HG02885 (cell line): ENCODE measurements around the gene GET4.

Source experiments
- ATAC-seq: cut with Tn5 transposase; IDR thresholded peaks from one replicate; pipeline ENCODE4 v1.9.1; 2021; ENCODE audit warnings: mild to moderate bottlenecking; ENCODE audit not compliant: unreplicated experiment, poor library complexity

Gene GET4

GRCh38 chr7:884191-885003 is 8.0 kb downstream of the GET4 start:
- ATAC-seq: no peak

- ATAC-seq: no peak
Observed at GRCh38 chr7:885261-885892, 9.0 kb downstream of the GET4 start.

GRCh38 chr7:885893-886625 is 9.7 kb downstream of the GET4 start:
- ATAC-seq: no peak

DNA sequence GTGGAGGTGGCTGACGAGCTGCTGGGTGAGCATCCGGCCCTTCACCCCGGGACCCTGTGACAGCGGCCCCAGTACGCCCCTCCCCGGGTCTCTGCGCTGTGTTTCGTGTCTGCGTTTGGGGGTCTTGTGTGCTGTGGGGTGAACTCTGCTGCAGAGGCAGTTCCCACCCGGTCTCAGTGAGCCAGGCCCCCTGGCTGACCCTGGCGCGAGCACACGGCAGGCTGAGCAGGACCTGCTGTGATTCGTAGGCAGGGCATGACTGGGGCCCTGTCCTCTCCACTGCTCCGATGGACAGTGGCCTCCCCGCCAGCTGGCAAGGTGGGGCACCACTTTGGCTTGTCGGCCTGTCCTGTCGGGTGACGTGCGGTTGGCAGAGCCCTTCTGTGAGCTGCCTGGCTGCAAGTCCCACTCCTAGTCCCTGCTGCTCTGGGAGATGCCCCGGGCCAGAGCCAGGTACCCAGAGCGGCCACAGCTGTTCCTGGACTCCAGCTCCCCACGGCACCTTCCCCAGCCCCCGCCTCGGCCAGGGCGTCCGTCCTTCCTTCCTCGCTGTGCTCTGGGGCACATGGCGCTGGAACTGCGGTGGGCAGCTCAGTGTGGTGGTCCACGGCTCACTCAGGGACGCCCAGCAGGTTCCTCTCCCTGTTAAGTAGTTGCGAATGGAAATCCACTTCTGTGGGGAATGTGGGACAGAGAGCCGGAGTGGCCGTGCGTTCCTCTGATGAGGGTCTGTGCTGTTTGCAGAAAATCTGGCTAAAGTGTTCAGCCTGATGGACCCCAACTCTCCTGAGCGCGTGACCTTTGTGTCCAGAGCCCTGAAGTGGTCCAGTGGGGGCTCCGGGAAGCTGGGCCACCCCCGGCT is 10.5 kb downstream of the GET4 start:
- no peak for ATAC-seq

DNA sequence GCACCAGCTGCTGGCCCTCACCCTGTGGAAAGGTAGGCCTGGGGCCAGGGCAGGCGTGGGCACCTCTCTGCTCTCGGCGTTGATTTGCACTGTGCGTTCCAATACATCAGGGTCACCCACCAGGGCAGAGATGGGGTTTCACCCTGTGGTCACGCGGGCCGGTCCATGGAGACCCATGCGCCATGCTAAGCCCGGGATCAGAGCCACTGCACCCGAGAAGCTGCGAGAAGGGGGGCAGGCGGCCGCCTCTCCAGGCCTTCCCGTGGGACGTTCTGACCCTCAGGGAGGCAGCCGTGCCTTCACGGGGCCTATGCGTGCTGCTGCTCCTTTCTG is 11.1 kb downstream of the GET4 start:
- ATAC-seq: no peak

DNA sequence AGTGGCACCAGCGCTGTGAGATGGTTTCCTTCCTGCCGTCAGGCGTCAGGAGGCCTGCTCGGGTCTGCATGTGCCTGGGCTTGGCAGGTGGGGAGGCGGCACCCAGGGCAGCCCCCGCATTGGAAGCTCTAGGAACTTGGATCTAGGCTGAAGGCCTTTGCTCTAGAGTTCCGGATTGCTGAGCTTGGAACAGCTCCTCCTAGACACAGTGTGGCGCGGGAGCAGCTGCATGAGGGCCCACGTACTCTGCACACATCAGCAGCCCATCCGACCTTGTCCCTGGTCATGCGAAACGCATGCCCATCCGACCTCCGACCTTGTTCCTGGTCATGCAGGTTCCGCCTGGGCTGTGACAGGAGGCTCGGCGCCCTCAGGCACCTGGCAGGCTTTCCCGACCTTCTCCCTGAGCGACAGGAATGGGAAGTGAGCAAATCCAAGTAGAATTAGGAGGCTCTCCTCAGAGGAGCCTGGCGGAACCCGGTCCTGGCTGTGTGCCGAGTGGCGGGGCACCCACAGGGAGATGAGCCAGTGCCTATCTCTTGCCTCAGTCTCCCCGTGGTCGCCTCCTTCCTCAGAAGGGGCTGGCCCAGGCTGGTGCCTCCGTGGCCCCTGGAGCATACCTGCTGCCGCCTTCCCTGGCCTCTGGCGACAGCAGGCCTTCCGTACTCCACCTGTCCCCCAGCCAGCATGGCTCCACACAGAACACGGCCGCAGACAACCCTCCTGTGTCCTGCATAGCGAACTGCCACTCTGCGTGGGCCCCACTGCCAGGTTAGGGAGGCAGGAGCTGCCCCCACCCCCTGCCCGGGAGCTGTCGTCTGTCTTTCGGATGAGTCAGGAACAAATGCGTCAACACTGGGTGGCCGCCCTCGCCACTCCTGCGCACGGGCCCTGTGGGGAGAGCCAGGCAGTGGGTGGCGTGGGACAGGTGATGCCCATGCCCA is 12.0 kb downstream of the GET4 start:
- no peak for ATAC-seq

DNA sequence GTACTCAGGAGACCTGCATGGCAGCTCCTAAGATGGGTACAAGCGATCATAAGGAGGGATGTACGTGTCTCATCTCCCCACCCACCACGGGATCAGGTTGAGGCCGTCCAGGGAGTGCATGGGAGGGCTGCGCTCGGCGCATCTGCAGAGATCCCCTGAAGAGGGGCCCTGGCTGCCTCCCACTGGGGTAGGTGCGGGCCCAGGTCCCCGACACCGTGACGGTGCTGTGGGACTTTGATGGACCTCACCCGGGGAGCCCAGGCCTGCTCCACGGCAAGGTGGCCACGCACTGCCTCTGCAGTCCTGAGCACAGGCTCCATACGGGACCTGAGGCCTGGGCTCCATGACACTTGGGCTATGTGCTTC is 12.7 kb downstream of the GET4 start:
- ATAC-seq: no peak

- no peak for ATAC-seq
Observed at GRCh38 chr7:889391-889790, 13.0 kb downstream of the GET4 start.

- ATAC-seq: no peak
Observed at GRCh38 chr7:890868-891267, 14.5 kb downstream of the GET4 start.

DNA sequence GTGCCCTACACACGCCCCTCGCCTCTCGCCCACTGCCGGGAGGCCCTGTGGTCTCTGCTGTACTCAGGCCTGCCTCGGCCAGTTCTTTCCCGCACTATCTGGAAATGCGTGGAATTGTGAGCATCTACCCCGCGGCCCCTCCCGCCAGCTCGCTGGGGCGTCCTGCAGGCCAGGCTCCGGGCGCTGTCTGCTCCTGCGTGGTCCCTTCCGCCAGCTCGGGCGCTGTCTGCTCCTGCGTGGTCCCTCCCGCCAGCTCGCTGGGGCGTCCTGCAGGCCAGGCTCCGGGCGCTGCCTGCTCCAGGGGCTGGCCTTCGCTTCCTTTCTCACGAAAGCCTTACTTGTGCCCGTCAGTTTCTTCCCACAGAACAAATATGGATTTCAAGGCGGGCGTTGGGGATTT is 14.9 kb downstream of the GET4 start:
- no peak for ATAC-seq

- ATAC-seq: no peak
Observed at GRCh38 chr7:891805-892204, 15.5 kb downstream of the GET4 start.

DNA sequence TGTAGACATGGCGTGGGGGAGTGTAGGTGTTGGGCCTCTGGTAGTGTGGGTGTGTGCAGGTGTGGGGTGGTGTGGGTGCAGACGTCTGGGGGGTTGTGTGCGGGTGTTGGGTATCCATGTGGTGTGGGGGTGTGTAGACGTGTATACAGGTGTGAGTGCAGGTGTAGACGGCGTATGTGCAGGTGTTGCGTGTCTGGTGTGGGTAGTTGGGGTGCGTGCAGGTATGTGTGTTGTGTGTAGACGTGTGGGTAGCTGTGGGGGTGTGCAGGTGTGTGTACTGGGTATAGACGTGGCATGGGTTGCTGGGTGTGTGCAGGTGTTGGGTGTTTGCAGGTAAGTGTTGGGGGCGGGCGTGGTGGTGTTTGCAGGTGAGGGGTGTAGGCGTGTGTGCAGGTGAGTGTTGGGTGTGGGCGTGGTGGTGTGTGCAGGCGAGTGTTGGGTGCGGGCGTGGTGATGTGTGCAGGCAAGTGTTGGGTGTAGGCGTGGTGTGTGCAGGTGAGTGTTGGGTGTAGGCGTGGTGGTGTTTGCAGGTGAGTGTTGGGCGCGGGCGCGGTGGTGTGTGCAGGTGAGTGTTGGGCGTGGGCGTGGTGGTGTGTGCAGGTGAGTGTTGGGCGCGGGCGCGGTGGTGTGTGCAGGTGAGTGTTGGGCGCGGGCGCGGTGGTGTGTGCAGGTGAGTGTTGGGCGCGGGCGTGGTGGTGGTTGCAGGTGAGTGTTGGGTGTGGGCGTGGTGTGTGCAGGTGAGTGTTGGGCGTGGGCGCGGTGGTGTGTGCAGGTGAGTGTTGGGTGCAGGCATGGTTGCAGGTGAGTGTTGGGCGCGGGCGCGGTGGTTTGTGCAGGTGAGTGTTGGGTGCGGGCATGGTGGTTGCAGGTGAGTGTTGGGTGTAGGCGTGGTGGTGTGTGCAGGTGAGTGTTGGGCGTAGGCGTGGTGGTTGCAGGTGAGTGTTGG is 16.6 kb downstream of the GET4 start:
- ATAC-seq: no peak

DNA sequence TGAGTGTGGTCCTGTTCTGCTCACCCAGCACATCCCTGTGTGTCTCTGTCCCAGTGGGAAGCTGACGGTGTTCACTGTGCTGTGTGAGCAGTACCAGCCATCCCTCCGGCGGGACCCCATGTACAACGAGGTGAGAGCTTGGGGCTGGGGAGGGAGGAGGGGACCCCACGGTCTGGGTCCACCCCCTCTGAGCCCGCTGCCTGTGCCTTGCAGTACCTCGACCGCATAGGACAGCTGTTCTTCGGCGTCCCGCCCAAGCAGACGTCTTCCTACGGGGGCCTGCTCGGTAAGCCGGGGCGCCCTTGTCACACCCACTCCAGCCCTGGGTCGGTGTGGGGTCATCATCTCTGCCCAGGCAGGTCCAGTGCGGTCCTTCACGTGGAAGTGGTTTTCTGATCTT is 17.3 kb downstream of the GET4 start:
- ATAC-seq: no peak

GRCh38 chr7:894164-894867 is 18.0 kb downstream of the GET4 start:
- no peak for ATAC-seq

GRCh38 chr7:894927-895450 is 18.6 kb downstream of the GET4 start:
- no peak for ATAC-seq

GRCh38 chr7:895451-896052 is 19.2 kb downstream of the GET4 start:
- ATAC-seq: no peak

GRCh38 chr7:896346-897075 is 20.2 kb downstream of the GET4 start:
- no peak for ATAC-seq
